GM18505 (cell line): Measurements from ENCODE around the gene STX4.

Experiments used
- ATAC-seq: cut with Tn5 transposase; IDR thresholded peaks from one replicate; pipeline ENCODE4 v1.9.1; 2021; ENCODE audit not compliant: unreplicated experiment
- POLR2A ChIP-seq: IDR thresholded peaks from 4 replicates; pipeline ENCODE4 v1.6.1; 2011; ENCODE audit warnings: borderline replicate concordance; ENCODE audit not compliant: insufficient read depth, insufficient read length; ENCODE audit errors: extremely low read depth

The STX4 gene

DNA sequence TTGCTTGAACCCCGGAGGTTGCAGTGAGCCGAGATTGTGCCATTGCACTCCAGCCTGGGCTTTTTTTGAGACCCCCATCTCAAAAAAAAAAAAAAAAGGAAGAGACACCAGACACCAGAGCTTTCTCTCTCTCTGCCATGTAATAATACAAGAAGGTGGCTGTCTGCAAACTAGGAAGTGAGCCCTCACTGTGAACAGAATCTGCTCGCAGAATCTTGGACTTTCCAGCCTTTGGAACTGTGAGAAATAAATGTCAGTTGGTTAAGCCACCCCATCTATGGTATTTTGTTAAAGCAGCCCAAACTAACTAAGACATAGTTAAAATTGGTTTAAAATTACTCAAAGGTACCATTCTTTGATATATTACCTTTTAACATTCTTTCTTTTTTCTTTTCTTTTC lies 12.8 kb upstream of the STX4 start:
- no peak for TF ChIP-seq POLR2A
- no peak for ATAC-seq

DNA sequence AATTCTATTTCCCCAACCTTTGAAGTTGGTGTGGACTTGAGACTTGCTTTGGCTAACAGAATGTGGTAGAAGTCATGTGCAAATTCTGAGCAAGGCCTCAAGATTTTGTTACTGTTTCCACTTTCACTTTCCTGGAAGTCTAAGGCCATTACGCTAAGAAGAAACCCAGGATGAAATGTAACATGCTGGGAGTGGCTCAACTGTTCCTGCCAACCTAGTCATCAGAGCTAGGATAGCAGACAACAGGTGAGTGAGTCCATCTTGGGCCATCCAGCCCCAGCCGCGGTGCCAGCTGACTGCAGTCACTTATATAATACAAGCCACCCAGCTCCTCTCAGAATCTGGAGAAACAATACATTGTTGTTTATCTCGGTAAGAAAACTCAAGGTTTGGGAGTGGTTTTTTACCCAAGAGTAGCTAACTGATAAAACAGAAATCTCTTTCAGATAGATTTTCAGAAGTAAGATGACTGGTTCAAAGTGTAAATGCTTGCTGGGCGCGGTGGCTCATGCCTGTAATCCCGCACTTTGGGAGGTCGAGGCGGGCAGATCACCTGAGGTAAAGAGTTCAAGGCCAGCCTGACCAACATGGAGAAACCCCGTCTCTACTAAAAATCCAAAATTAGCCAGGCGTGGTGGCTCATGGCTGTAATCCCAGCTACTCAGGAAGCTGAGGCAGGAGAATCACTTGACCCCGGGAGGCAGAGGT lies 10.7 kb upstream of the STX4 start:
- TF ChIP-seq POLR2A = no peak
- no peak for ATAC-seq

DNA sequence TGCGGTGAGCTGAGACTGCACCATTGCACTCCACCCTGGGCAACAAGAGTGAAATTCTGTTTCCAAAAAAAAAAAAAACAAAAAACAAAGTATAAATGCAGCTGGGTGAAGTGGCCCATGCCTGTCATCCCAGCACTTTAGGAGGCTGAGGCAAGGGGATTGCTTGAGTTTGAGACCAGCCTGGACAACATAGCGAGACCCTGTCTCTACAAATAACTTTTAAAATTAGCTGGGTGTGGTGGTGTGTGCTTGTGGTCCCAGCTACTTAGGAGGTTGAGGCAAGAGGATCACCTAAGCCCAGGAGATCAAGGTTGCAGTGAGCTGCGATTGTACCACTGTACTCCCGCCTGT lies 10.1 kb upstream of the STX4 start:
- TF ChIP-seq POLR2A = no peak
- no peak for ATAC-seq

DNA sequence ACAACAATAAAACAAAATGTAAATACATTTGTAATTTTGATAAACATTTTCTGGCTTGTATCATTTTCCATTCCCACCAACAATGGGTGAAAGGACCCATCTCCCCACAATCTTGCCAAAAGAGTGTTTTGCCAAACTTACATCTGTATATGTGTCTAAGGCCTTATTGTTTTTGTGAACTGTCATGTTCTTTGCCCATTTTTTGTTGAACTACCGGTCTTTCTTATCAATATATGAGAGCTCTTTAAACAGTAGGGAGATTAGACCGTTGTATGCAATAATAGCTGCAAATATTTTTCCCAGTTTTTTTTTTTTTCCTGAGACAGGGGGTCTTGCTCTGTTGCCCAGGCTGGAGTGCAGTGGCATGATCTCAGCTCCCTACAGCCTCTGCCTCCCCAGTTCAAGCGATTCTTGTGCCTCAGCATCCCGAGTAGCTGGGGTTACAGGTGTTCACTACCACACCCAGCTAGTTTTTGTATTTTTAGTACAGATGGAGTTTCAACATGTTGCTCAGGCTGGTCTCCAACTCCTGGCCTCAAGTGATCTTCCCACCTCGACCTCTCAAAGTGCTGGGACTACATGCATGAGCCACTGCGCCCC lies 9.6 kb upstream of the STX4 start:
- no peak for TF ChIP-seq POLR2A
- no peak for ATAC-seq

DNA sequence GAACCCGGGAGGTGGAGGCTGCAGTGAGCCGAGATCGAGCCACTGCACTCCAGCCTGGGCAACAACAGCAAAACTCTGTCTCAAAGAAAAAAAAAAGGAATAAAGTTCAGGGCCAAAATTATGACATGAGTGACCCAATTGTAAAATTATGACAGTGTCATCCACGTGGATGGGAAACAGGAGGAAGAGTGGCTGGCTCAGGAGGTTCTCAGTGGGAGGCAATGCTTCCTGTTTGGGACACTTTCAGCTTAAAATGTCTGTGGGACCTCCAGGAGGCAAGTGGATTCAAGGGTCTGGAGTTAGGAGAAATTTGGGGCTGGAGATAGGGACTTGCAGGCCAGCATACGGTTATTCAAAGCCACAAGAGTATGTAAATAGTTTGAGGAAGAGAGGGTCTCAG lies 8.0 kb upstream of the STX4 start:
- TF ChIP-seq POLR2A = no peak
- ATAC-seq = no peak

DNA sequence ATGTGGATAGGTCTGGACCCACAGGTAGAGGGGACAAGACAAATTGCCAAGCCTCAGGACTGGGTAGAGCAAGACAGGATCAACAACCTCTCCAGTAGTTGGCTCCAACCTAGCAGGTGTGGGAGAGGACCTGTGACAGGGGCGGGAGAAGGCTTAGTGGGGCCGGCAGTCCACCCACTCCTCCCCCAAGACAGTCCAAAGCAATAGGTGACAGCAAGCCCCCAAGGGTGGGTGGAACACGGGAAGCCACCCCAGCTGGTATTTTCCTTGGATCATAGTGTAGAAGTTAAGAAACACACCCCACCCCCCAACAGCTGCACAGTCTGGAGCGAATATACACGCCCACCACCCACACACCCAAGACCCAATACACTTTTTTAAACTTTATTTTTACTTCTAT lies 4.1 kb upstream of the STX4 start:
- ATAC-seq = no peak

DNA sequence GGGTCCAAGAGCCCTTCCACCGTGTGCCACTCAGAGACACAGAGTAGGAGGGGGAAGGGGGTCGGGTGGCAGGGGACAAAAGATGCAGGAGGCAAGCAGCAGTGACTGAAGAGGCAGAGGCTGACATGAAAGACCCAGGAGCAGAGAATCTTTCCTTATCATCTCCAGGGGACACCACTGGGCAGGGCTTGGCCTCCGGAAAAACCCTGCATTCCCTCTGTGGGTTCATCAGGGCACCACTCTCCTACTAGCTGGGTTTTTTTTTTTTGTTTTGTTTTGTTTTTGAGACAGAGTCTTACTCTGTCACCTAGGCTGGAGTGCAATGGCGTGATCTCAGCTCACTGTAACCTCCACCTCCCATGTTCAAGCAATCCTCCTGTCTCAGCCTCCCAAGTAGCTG lies 2.1 kb upstream of the STX4 start:
- no peak for TF ChIP-seq POLR2A

More for the DNA sequence above, 4.1 kb upstream of the STX4 start:
- no peak for TF ChIP-seq POLR2A

DNA sequence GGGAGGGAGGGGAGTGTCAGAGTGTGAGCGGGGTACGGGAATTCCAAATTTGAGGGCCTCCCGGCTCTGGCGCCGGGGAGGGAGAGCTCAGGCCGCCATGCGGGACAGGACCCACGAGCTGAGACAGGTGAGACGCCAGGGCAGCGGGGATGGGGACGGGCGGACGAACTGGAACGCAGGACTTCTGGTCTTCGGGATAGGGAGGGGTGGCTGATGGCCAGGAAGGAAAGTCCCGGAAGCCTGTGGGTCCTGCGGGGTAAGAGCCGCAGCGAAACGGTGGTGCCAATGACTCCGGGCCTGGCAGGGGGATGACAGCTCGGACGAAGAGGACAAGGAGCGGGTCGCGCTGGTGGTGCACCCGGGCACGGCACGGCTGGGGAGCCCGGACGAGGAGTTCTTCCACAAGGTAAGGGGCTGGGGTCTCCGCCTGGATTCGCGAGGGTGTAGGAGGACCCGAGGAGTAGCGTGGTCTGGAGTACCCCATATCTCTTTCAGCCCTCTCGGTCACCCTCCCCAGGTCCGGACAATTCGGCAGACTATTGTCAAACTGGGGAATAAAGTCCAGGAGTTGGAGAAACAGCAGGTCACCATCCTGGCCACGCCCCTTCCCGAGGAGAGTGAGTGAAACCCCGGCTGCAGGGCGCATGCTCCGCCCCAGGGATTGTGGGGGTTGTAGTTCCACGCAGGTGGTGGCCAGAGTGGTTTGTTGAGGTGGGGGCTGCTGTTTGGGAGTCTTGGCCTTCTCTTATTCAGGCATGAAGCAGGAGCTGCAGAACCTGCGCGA lies 543 bp downstream of the STX4 start:
- ATAC-seq = peak; percentile 45
- TF ChIP-seq POLR2A = peak; percentile 50

More for the DNA sequence above, 2.1 kb upstream of the STX4 start:
- no peak for ATAC-seq

DNA sequence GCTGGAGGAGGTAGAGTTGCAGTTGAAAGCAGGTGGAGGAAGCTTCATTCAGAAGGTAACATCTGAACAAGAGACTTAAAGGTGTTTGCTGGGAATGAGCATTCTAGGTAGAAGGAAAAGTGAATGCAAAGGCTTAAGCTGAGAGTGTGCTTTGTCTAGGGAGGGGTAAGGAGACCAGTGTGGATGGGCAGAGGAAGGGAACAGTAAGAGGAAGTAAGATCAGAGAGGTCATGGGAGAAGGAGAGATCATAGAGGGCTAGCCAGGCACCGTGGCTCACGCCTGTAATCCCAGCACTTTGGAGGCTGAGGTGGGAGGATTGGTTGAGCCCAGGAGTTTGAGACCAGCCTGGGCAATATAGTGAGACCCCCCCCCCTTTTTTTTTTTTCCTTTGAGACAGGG lies 3.3 kb downstream of the STX4 start:
- no peak for ATAC-seq

DNA sequence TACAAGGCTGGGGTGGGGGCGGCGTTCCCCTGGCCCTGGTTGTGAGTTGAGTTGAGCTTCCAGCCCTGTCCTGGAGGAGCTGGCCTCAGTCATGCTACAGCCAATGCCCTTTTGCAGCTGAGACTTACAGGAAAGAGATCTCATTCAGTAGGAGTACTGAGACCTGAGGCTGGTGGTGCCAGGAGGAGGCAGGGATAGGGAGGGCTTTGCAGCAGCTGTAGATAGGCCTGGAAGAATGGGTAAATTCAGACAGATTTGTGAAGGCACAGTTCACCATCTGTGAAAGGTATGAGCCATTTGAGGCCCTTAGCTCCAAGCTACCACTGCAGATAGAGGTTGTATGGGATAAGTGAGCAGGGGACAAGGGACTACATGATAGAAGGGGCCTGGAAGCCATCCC lies 5.6 kb downstream of the STX4 start:
- no peak for TF ChIP-seq POLR2A
- no peak for ATAC-seq

More for the DNA sequence above, 3.3 kb downstream of the STX4 start:
- no peak for TF ChIP-seq POLR2A

DNA sequence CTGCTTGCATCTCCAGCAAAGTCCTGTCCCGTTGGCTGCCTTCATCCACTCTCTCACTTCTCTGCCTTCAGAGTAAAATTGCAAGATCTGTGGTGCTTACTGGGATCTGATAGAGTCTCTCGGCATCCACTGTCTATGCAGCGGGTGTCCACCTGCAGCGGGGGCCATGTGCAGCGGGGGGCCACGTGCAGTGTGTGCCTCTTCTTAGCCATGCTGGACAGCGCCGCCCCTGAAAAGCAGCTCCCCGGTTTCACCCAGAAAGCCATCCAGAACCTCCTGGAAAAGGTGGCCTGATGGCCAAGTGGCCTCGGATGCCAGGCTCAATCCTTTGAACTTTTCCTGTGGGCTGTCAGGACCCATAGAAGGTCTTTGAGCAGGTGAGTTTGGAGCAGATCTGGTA lies 9.5 kb downstream of the STX4 start:
- no peak for ATAC-seq
- TF ChIP-seq POLR2A = no peak

DNA sequence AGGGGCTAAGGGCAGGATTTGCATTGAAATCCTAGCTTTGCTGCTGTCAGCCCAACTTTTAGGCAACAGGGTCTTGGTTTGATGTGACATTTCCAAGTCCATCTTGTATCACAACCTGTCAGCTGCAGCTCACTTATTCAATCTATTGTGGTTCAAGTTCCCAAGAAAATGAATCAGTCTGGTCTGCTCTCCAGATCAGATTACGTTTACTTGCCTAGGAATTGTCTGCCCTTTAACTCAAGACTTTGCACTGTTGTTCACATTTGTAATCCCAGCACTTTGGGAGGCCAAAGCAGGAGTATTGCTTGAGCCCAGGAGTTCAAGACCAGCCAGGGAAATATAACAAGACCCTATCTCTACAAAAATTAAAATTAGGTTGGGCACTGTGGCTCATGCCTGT lies 10.0 kb downstream of the STX4 start:
- ATAC-seq = no peak

DNA sequence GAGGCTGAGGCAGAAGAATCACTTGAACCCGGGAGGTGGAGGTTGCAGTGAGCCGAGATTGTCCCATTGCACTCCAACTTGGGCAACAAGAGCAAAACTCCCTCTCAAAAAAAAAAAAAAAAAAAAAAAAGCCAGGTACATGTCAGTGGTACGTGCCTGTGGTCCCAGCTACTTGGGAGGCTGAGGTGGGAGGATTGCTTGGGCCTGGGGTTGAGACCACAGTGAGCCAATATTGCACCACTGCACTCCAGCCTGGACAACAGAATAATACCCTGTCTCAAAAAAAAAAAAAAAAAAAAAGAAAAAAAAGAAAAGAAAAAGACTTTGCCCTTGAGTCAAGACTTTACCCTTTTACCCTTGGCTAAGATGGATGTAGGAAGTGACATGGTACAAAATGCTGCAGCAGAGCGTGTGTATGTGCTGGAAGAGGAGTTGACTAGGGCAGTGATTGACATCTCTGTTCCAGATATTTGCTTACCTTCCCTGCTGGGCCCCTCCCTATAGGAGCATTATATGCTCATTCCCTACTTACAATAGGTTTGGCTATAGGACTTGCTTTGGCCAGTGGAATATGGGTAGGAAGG lies 10.6 kb downstream of the STX4 start:
- no peak for ATAC-seq
- no peak for TF ChIP-seq POLR2A

More for the DNA sequence above, 10.0 kb downstream of the STX4 start:
- TF ChIP-seq POLR2A = no peak

DNA sequence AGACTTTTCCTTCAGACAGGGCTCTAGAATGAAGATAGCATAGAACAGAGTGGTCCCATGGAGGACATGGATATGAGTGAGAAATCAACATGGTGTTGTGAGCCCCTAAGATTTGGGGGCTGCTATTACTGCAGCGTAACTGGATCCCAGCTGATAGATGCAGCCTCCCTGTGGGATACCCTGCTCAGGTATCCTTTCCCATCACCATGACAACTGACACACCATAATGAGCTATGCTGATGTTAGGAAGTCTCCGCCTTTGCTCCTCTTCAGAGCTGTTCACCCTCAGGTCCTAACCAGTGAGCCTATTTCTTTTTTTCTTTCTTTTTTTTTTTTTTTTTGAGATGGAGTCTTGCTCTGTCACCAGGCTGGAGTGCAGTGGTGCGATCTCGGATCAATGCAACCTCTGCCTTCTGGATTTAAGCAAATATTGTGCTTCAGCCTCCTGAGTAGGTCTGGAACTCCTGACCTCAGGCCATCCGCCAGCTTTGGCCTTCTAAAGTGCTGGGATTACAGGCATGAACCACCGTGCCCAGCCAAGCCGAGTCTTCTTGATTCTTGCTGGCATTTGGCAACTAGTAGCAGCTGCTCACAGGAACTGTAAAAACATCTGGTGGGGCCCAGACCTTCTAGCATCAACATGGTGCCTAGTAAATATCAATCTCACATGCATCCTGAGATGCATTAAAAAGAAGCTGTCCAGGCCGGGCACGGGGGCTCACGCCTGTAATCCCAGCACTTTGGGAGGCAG lies 17.1 kb downstream of the STX4 start:
- no peak for TF ChIP-seq POLR2A
- ATAC-seq = no peak

DNA sequence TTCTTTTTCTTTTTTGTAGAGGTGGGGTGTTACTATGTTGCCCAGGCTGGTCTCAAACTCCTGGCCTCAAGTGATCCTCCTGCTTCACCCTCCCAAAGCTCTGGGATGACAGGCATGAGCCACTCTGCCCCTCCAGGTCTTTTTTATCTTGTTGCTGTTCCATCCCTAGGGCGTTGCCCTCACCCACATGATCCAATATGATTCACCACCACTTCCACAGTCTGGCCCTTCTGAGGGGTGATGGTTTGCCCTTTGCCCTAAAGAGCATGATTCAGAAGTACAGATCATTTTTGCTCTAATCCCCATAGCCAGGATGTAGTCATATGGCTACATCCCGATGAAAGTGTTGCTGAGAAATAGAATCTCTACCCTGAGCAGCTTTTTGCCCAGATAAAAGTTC lies 18.8 kb downstream of the STX4 start:
- TF ChIP-seq POLR2A = no peak
- no peak for ATAC-seq
